HepG2 (cell line): ENCODE measurements around the gene CNKSR3. TPM values are rescaled to one million over a fixed set of nuclear protein-coding genes. Genes with fewer than 3 reads are reported as not detected.

Experiments used
- ATAC-seq: fragments of 200-7000 bp; cut with Tn5 transposase; 3 replicates; pipeline ENCODE4 v1.9.1; 2020; ENCODE audit warnings: mild to moderate bottlenecking, moderate library complexity
- BruUV-seq: library from RNA; stranded (reverse); fragments of 400-500 nt; replicated peaks from 2 replicates; lab custom pipeline; 2021; lab: Mats Ljungman, UMichigan
- CTCF ChIA-PET: fragments of 300-600 bp; formaldehyde crosslinking; extraction: SDS; loops from one replicate; lab custom pipeline; 2021; ENCODE audit warnings: low total read pairs, inconsistent platforms, low intra/inter-chr PET ratio; lab: Yijun Ruan, JAX
- POLR2A ChIA-PET: fragments of 350-600 bp; sonication (Branson Sonifier 250); formaldehyde crosslinking; loops from one replicate; lab custom pipeline; 2020; ENCODE audit warnings: antibody characterized with exemption, inconsistent platforms; lab: Yijun Ruan, JAX
- DNase-seq: peaks from one replicate; pipeline ENCODE4 v3.0.0-alpha.2; 2015; ENCODE audit warnings: low spot score
- FAIRE-seq: peaks from 3 replicates; lab custom pipeline; 2011; peaks lifted over from hg19 to GRCh38; lab: Jason Lieb, UNC
- H2AFZ ChIP-seq: one replicate; pipeline ENCODE4 v1.6.1; 2011; ENCODE audit warnings: low read length, inconsistent platforms
- H3K27ac ChIP-seq: fragments of 300-600 bp; 3 replicates; pipeline ENCODE4 v1.8.0; 2011; ENCODE audit warnings: mixed run types, mild to moderate bottlenecking, mixed read lengths, low read length, inconsistent platforms; ENCODE audit not compliant: insufficient read depth; ENCODE audit errors: extremely low read length
- H3K27me3 ChIP-seq, 2 experiments: fragments of 200-600 bp in 1 of 2; 2 replicates in 1 of 2; 3 replicates in 1 of 2; pipeline versions ENCODE4 v1.6.0 to v1.8.0; 2011; ENCODE audit warnings: low read length in 2 of 2, mild to moderate bottlenecking in 2 of 2, moderate library complexity in 2 of 2, inconsistent platforms in 1 of 2; ENCODE audit not compliant: insufficient read depth in 2 of 2, control insufficient read depth in 1 of 2
- H3K36me3 ChIP-seq, 2 experiments: fragments of 200-600 bp in 1 of 2; replicated peaks in 1 of 2; 2 replicates in 1 of 2; 3 replicates in 1 of 2; pipeline versions ENCODE4 v1.5.1 to v1.8.0; 2011; ENCODE audit warnings: low read length in 2 of 2, inconsistent platforms in 1 of 2; ENCODE audit not compliant: insufficient read depth in 2 of 2, control insufficient read depth in 1 of 2
- H3K4me1 ChIP-seq: 2 replicates; pipeline ENCODE4 v1.5.1; 2012; ENCODE audit warnings: low read length, inconsistent platforms; ENCODE audit not compliant: insufficient read depth
- H3K4me2 ChIP-seq: 2 replicates; pipeline ENCODE4 v1.6.0; 2011; ENCODE audit warnings: low read depth, low read length, inconsistent platforms
- H3K4me3 ChIP-seq, 3 experiments: fragments of 200-600 bp in 1 of 3; sonication (generic), shearing (Covaris generic) in 1 of 3; replicated peaks in 1 of 3; 2 replicates each; pipeline ENCODE4 v1.5.1; 2011 to 2016; ENCODE audit warnings: low read length in 3 of 3, inconsistent platforms in 2 of 3, low read depth in 2 of 3, mild to moderate bottlenecking in 2 of 3, control low read depth in 1 of 3, mixed read lengths in 1 of 3; ENCODE audit not compliant: insufficient read depth in 1 of 3
- H3K79me2 ChIP-seq: one replicate; pipeline ENCODE4 v1.6.1; 2011; ENCODE audit warnings: low read length, inconsistent platforms; ENCODE audit not compliant: insufficient read depth
- H3K9ac ChIP-seq: 2 replicates; pipeline ENCODE4 v1.6.0; 2011; ENCODE audit warnings: mild to moderate bottlenecking, low read depth, low read length, inconsistent platforms; ENCODE audit not compliant: insufficient read depth
- H3K9me3 ChIP-seq: 2 replicates; pipeline ENCODE4 v1.5.1; 2012; ENCODE audit warnings: mild to moderate bottlenecking, low read length
- H4K20me1 ChIP-seq: 2 replicates; pipeline ENCODE4 v1.6.0; 2011; ENCODE audit warnings: inconsistent platforms, mild to moderate bottlenecking, low read length, moderate library complexity; ENCODE audit not compliant: insufficient read depth
- ATM ChIP-seq: fragments of 450-650 bp; IDR thresholded peaks from 2 replicates; pipeline ENCODE4 v1.7.1; 2017; ENCODE audit warnings: mild to moderate bottlenecking, borderline replicate concordance
- DNMT1 ChIP-seq: sonication (generic); formaldehyde crosslinking; IDR thresholded peaks from 2 replicates; pipeline ENCODE4 v1.5.1; 2020; ENCODE audit warnings: mild to moderate bottlenecking, missing genetic modification reagents
- GPN1 ChIP-seq: sonication (generic); formaldehyde crosslinking; IDR thresholded peaks from 2 replicates; pipeline ENCODE4 v1.5.1; 2020; ENCODE audit warnings: missing genetic modification reagents, borderline replicate concordance
- KLF15 ChIP-seq: sonication (generic); formaldehyde crosslinking; IDR thresholded peaks from 2 replicates; pipeline ENCODE4 v1.8.1; 2023; ENCODE audit warnings: borderline replicate concordance, mild to moderate bottlenecking, inconsistent platforms, missing genetic modification reagents, mixed read lengths
- KMT2A ChIP-seq: sonication (generic); formaldehyde crosslinking; IDR thresholded peaks from 2 replicates; pipeline ENCODE4 v1.4.0; 2020; ENCODE audit warnings: missing genetic modification reagents
- RBAK ChIP-seq: sonication (generic); formaldehyde crosslinking; IDR thresholded peaks from 2 replicates; pipeline ENCODE4 v1.5.1; 2020; ENCODE audit warnings: mild to moderate bottlenecking, missing genetic modification reagents
- TBX2 ChIP-seq: sonication (generic); formaldehyde crosslinking; IDR thresholded peaks from 2 replicates; pipeline ENCODE4 v1.5.0; 2020; ENCODE audit warnings: missing genetic modification reagents, mild to moderate bottlenecking, borderline replicate concordance
- YEATS4 ChIP-seq: sonication (generic); formaldehyde crosslinking; IDR thresholded peaks from 2 replicates; pipeline ENCODE4 v1.4.0; 2020; ENCODE audit warnings: missing genetic modification reagents, borderline replicate concordance
- ZSCAN25 ChIP-seq: sonication (generic); formaldehyde crosslinking; IDR thresholded peaks from 2 replicates; pipeline ENCODE4 v1.8.0; 2022; ENCODE audit warnings: mild to moderate bottlenecking, missing genetic modification reagents
- WGBS: methylation state at CpG from one replicate; pipeline ENCODE4 v1.1.6; 2017; ENCODE audit warnings: low lambda C conversion rate; 5-methylcytosine and 5-hydroxymethylcytosine counted together
- in situ Hi-C: cut with HindIII; loops from 2 replicates; pipeline ENCODE4 v1.10.0; 2017; ENCODE audit warnings: low pct_unique_long_range_greater_than_20kb; ENCODE audit not compliant: extremely low pct_ligation_motif_present
- intact Hi-C: fragments of 100-400 bp; cut with micrococcal nuclease; formaldehyde crosslinking; loops from one replicate; pipeline ENCODE4 v1.10.0; 2022; ENCODE audit not compliant: unreplicated experiment
- polyA plus RNA-seq, 8 experiments: library from polyadenylated mRNA; depleted of rRNA in 3 of 8; stranded (reverse) in 7 of 8; unstranded in 1 of 8; fragments of >200 nt; fragmentation: Illumina TruSeq in 4 of 8; extraction: Trizol in 4 of 8; gene quantifications; 2 replicates each; pipeline versions ENCODE4 v1.2.1 to v1.2.3, GENCODE V29; 2011 to 2016; ENCODE audit warnings: low read depth in 4 of 8, missing spikeins in 1 of 8, mixed read lengths in 1 of 8; ENCODE audit not compliant: insufficient read depth in 1 of 8
- total RNA-seq, 5 experiments: library from RNA; depleted of rRNA; stranded (reverse); fragments of >200 nt; fragmentation: Illumina TruSeq; extraction: Trizol; gene quantifications; 2 replicates each; pipeline ENCODE4 v1.2.3, GENCODE V29; 2016; ENCODE audit warnings: low read depth in 1 of 5
- TF ChIP-seq, protein P1 (sequence below): sonication (generic); formaldehyde crosslinking; IDR thresholded peaks from 2 replicates; pipeline ENCODE4 v1.5.0; 2020; ENCODE audit warnings: missing genetic modification reagents, mild to moderate bottlenecking, borderline replicate concordance
- TF ChIP-seq, protein P2 (sequence below): sonication (generic); formaldehyde crosslinking; IDR thresholded peaks from 2 replicates; pipeline ENCODE4 v1.5.0; 2020; ENCODE audit warnings: mild to moderate bottlenecking, missing genetic modification reagents
- TF ChIP-seq, protein P3 (sequence below): sonication (generic); formaldehyde crosslinking; IDR thresholded peaks from 2 replicates; pipeline ENCODE4 v1.5.1; 2020; ENCODE audit warnings: mild to moderate bottlenecking, missing genetic modification reagents
- TF ChIP-seq, protein P4 (sequence below): sonication (generic); formaldehyde crosslinking; IDR thresholded peaks from 2 replicates; pipeline ENCODE4 v1.9.0; 2021; ENCODE audit warnings: missing genetic modification reagents, borderline replicate concordance
- TF ChIP-seq, protein P5 (sequence below): sonication (generic); formaldehyde crosslinking; IDR thresholded peaks from 2 replicates; pipeline ENCODE4 v1.9.0; 2022; ENCODE audit warnings: low read depth, missing genetic modification reagents

The CNKSR3 gene
- total and polyA plus RNA-seq, 2 of the 13 experiments (the other 11 are each of a cell fraction or from before 2014, with no cell fraction given), result 9.2 to 38.6 TPM

DNA sequence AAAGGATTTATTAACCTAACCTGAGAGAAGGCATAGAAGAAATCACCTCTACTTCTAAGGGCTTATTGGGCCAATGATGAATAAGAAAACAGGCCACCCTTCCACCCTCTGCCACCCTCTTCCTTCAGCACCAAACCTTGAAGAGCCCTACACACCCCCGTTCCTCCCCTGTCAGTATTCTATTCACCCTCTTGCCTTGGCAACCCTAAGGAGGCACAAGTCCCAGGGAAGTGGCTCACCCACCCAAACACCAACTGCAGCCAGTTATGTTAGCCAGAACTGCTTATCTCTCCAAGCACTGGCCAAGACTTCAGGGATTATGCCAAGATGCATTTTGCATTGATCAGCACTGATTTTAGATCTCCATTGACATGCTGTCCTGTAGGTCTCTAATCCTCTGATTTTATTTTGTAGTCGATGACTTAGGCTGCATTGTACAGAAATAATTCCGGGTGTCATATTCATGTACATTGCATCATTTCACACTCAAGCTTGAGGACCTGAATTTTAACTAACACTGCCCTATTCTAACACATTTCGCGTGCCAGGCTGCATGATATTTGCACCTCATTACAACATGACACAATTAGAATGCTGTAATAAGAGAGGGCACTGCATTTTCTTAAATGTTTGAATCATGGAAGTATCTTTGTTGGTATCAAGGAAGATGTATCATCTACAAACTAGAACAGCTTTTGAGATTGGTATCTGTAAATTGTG lies 15.7 kb downstream of the CNKSR3 start:
- WGBS, result over 99% methylated on average over 5 of the region's 5 CpGs
- DNase-seq, result no peak
- Histone ChIP-seq H3K79me2 (peaks cover 96% of the 10 kb centered on the region), H3K4me2 (no peak overlapping the region), H2AFZ (no peak overlapping the region), H3K4me3 (no peak overlapping the region), H3K27ac (no peak overlapping the region), H3K9me3 (no peaks in the 10 kb centered on the region), H3K4me1 (peaks cover 33% of the 10 kb centered on the region), H3K36me3 (peaks cover 8 to 37% of the 10 kb centered on the region in 2 experiments), H3K27me3 (no peaks in the 10 kb centered on the region), H3K9ac (no peak overlapping the region), H4K20me1 (peaks cover 33% of the 10 kb centered on the region)
- BruUV-seq, result no TSS peak
- POLR2A ChIA-PET, result no interaction called here
- intact Hi-C loops, result no loop called here
- in situ Hi-C loops, result no loop called here
- CTCF ChIA-PET, result no interaction called here
- no peak for ATAC-seq
- no peak for FAIRE-seq
- TF ChIP-seq GPN1 (CRISPR knock-in tag), result no peak
- TF ChIP-seq, protein P1, sequence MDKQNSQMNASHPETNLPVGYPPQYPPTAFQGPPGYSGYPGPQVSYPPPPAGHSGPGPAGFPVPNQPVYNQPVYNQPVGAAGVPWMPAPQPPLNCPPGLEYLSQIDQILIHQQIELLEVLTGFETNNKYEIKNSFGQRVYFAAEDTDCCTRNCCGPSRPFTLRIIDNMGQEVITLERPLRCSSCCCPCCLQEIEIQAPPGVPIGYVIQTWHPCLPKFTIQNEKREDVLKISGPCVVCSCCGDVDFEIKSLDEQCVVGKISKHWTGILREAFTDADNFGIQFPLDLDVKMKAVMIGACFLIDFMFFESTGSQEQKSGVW, result no peak
- no peak for TF ChIP-seq KMT2A (CRISPR knock-in tag)
- TF ChIP-seq ZSCAN25 (CRISPR knock-in tag), result no peak
- no peak for TF ChIP-seq KLF15
- TF ChIP-seq, protein P2, sequence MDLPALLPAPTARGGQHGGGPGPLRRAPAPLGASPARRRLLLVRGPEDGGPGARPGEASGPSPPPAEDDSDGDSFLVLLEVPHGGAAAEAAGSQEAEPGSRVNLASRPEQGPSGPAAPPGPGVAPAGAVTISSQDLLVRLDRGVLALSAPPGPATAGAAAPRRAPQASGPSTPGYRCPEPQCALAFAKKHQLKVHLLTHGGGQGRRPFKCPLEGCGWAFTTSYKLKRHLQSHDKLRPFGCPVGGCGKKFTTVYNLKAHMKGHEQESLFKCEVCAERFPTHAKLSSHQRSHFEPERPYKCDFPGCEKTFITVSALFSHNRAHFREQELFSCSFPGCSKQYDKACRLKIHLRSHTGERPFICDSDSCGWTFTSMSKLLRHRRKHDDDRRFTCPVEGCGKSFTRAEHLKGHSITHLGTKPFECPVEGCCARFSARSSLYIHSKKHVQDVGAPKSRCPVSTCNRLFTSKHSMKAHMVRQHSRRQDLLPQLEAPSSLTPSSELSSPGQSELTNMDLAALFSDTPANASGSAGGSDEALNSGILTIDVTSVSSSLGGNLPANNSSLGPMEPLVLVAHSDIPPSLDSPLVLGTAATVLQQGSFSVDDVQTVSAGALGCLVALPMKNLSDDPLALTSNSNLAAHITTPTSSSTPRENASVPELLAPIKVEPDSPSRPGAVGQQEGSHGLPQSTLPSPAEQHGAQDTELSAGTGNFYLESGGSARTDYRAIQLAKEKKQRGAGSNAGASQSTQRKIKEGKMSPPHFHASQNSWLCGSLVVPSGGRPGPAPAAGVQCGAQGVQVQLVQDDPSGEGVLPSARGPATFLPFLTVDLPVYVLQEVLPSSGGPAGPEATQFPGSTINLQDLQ (CRISPR knock-in tag), result no peak
- no peak for TF ChIP-seq RBAK
- TF ChIP-seq, protein P3, sequence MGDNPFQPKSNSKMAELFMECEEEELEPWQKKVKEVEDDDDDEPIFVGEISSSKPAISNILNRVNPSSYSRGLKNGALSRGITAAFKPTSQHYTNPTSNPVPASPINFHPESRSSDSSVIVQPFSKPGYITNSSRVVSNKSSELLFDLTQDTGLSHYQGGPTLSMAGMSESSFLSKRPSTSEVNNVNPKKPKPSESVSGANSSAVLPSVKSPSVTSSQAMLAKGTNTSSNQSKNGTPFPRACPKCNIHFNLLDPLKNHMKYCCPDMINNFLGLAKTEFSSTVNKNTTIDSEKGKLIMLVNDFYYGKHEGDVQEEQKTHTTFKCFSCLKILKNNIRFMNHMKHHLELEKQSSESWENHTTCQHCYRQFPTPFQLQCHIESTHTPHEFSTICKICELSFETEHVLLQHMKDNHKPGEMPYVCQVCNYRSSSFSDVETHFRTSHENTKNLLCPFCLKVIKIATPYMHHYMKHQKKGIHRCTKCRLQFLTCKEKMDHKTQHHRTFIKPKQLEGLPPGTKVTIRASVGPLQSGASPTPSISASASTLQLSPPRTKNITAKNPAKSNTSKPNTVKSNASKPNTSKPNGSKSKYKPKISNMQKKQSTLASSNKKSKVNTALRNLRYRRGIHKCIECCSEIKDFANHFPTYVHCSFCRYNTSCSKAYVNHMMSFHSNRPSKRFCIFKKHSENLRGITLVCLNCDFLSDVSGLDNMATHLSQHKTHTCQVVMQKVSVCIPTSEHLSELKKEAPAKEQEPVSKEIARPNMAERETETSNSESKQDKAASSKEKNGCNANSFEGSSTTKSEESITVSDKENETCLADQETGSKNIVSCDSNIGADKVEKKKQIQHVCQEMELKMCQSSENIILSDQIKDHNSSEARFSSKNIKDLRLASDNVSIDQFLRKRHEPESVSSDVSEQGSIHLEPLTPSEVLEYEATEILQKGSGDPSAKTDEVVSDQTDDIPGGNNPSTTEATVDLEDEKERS (CRISPR knock-in tag), result no peak
- TF ChIP-seq, protein P4, sequence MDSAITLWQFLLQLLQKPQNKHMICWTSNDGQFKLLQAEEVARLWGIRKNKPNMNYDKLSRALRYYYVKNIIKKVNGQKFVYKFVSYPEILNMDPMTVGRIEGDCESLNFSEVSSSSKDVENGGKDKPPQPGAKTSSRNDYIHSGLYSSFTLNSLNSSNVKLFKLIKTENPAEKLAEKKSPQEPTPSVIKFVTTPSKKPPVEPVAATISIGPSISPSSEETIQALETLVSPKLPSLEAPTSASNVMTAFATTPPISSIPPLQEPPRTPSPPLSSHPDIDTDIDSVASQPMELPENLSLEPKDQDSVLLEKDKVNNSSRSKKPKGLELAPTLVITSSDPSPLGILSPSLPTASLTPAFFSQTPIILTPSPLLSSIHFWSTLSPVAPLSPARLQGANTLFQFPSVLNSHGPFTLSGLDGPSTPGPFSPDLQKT (CRISPR knock-in tag), result no peak
- TF ChIP-seq TBX2 (CRISPR knock-in tag), result no peak
- no peak for TF ChIP-seq ATM
- TF ChIP-seq, protein P5, sequence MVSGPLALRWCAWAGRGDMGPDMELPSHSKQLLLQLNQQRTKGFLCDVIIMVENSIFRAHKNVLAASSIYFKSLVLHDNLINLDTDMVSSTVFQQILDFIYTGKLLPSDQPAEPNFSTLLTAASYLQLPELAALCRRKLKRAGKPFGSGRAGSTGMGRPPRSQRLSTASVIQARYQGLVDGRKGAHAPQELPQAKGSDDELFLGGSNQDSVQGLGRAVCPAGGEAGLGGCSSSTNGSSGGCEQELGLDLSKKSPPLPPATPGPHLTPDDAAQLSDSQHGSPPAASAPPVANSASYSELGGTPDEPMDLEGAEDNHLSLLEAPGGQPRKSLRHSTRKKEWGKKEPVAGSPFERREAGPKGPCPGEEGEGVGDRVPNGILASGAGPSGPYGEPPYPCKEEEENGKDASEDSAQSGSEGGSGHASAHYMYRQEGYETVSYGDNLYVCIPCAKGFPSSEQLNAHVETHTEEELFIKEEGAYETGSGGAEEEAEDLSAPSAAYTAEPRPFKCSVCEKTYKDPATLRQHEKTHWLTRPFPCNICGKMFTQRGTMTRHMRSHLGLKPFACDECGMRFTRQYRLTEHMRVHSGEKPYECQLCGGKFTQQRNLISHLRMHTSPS (CRISPR knock-in tag), result no peak
- no peak for TF ChIP-seq YEATS4
- TF ChIP-seq DNMT1 (CRISPR knock-in tag), result no peak
